DOHH2 (cell line): Measurements from ENCODE around the gene DLX5.

ENCODE experiments used
- H3F3A ChIP-seq: fragments of 200-600 bp; sonication (generic), shearing (Covaris generic); 2 replicates; pipeline ENCODE4 v1.6.0; 2016; ENCODE audit warnings: antibody characterized with exemption, mild to moderate bottlenecking; ENCODE audit not compliant: control insufficient read depth, insufficient read depth
- H3K27ac ChIP-seq: fragments of 200-600 bp; sonication (generic); 2 replicates; pipeline ENCODE4 v1.5.1; 2014; ENCODE audit warnings: low read depth, mild to moderate bottlenecking, low read length, moderate library complexity
- H3K27me3 ChIP-seq: fragments of 200-600 bp; sonication (generic); 2 replicates; pipeline ENCODE4 v1.6.1; 2014; ENCODE audit warnings: mild to moderate bottlenecking, low read length, mixed read lengths; ENCODE audit not compliant: control insufficient read depth
- H3K36me3 ChIP-seq: fragments of 200-600 bp; sonication (generic); 2 replicates; pipeline ENCODE4 v1.6.1; 2014; ENCODE audit warnings: mild to moderate bottlenecking, low read length, moderate library complexity, mixed read lengths; ENCODE audit not compliant: control insufficient read depth
- H3K4me1 ChIP-seq: fragments of 200-600 bp; sonication (generic); 2 replicates; pipeline ENCODE4 v1.6.1; 2014; ENCODE audit warnings: mild to moderate bottlenecking, low read length, mixed read lengths; ENCODE audit not compliant: control insufficient read depth
- H3K4me2 ChIP-seq: fragments of 200-600 bp; sonication (generic); 2 replicates; pipeline ENCODE4 v1.6.0; 2014; ENCODE audit warnings: mild to moderate bottlenecking, low read length, moderate library complexity
- H3K4me3 ChIP-seq: fragments of 200-600 bp; sonication (generic); 2 replicates; pipeline ENCODE4 v1.5.1; 2014; ENCODE audit warnings: mild to moderate bottlenecking, low read length, mixed read lengths
- H3K79me2 ChIP-seq: fragments of 200-600 bp; sonication (generic); 2 replicates; pipeline ENCODE4 v1.6.1; 2014; ENCODE audit warnings: mild to moderate bottlenecking, low read length, mixed read lengths; ENCODE audit not compliant: control insufficient read depth
- H3K9me2 ChIP-seq: fragments of 200-600 bp; sonication (generic); replicated peaks from 2 replicates; pipeline ENCODE4 v1.6.1; 2014; ENCODE audit warnings: mild to moderate bottlenecking, low read length, mixed read lengths; ENCODE audit not compliant: control insufficient read depth
- H3K9me3 ChIP-seq: fragments of 200-600 bp; sonication (generic); 2 replicates; pipeline ENCODE4 v1.6.1; 2014; ENCODE audit warnings: antibody characterized with exemption, low read length, mixed read lengths; ENCODE audit not compliant: control insufficient read depth, insufficient read depth
- H4K20me1 ChIP-seq: fragments of 200-600 bp; sonication (generic); 2 replicates; pipeline ENCODE4 v1.6.0; 2014; ENCODE audit warnings: low read depth, mild to moderate bottlenecking, antibody characterized with exemption, low read length, moderate library complexity; ENCODE audit not compliant: control insufficient read depth, insufficient read depth
- EZH2phosphoT487 ChIP-seq: fragments of 200-600 bp; sonication (generic); IDR thresholded peaks from 2 replicates; pipeline ENCODE4 v1.6.1; 2017; ENCODE audit warnings: borderline replicate concordance, mild to moderate bottlenecking, antibody characterized with exemption, low read length, moderate library complexity, mixed read lengths
- TF ChIP-seq, protein P1 (sequence below): fragments of 200-600 bp; sonication (generic); IDR thresholded peaks from one replicate; pipeline ENCODE4 v1.5.1; 2014; ENCODE audit warnings: antibody characterized with exemption, mild to moderate bottlenecking, low read depth, low read length; ENCODE audit not compliant: poor library complexity, severe bottlenecking

The DLX5 gene

DNA sequence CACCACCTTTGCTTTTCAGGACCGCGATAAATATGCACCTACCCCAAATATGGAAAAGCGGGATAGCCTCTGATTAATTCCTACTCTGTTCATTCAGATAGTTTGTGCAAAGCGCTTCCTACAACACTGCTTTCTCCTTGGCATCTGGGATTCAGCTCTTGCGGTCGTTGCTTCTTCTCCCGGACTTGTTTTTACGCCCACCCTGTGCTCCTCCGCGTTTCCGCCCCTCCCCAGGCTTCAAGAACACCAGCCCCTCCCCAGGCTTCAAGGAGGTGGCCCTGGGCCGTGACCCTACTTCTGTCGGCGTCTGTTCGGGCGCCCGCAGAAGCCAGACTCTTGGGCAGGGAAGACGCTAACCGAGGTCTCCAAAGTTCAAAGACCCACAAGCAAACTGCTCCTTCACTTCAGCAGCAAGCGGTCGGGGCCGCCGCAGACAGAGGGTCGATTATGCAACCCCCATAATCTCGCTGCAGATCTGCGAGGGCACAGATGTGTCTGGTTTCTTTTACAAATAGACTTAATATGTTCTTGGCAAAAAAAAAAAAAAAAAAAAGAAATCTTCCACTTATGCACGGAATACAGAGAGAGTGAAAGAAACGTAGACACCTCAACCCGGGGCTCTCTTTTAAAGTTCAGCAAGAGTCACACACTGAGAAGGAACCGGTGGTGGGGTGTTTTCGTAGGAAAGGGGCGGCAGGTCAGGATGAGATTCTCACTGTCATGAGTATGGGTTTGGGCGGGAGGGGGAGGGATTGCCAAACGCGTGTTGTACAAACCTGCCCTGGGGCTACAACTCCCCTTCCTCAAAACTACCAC lies 1.9 kb downstream of the DLX5 start:
- Histone ChIP-seq H3K36me3 (no peaks in the 10 kb centered on the region), H3K27ac (no peak overlapping the region), H3K4me1 (peaks cover 5% of the 10 kb centered on the region), H4K20me1 (no peaks in the 10 kb centered on the region), H3K79me2 (no peaks in the 10 kb centered on the region), H3K4me2 (no peak overlapping the region), H3K9me2 (no peaks in the 10 kb centered on the region), H3K27me3 (peaks cover 51% of the 10 kb centered on the region), H3F3A (no peaks in the 10 kb centered on the region), H3K4me3 (no peak overlapping the region), H3K9me3 (no peaks in the 10 kb centered on the region)
- no peak for TF ChIP-seq EZH2phosphoT487
- TF ChIP-seq, protein P1, sequence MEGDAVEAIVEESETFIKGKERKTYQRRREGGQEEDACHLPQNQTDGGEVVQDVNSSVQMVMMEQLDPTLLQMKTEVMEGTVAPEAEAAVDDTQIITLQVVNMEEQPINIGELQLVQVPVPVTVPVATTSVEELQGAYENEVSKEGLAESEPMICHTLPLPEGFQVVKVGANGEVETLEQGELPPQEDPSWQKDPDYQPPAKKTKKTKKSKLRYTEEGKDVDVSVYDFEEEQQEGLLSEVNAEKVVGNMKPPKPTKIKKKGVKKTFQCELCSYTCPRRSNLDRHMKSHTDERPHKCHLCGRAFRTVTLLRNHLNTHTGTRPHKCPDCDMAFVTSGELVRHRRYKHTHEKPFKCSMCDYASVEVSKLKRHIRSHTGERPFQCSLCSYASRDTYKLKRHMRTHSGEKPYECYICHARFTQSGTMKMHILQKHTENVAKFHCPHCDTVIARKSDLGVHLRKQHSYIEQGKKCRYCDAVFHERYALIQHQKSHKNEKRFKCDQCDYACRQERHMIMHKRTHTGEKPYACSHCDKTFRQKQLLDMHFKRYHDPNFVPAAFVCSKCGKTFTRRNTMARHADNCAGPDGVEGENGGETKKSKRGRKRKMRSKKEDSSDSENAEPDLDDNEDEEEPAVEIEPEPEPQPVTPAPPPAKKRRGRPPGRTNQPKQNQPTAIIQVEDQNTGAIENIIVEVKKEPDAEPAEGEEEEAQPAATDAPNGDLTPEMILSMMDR, result no peak

DNA sequence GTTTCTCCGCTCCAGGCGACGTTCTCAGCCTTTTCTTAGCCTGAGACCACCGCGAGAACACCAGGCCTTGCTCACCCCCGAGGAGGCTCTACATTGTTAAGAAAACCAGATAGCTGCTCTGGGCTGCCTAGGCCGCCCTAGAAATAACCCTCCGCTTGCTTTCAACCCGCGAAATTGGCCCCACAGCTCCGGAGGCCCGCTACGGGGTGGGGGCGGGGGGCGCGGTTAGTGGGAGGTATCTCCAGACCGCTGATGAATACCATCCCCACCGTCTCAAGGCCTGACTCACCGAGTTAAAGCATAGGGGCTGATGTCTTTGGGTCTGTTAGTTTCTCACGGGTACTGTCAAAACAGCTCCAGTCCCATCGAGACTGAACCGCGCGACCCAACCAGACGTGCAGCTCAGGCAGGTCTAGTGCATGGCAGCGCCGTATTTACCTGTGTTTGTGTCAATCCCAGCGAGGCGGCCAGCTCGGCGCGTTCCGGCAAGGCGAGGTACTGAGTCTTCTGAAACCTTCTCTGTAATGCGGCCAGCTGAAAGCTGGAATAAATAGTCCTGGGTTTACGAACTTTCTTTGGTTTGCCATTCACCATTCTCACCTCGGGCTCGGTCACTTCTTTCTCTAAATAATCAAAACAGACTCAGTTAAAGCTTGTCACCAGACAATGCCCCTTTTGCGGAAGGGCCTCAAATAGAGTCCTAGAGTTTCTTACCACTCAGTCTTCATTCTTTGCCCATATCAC lies 2.7 kb downstream of the DLX5 start:
- Histone ChIP-seq H3K27me3 (peaks cover 44% of the 10 kb centered on the region), H3K4me3 (no peak overlapping the region), H4K20me1 (no peaks in the 10 kb centered on the region), H3F3A (no peaks in the 10 kb centered on the region), H3K27ac (no peak overlapping the region), H3K4me1 (no peaks in the 10 kb centered on the region), H3K36me3 (no peaks in the 10 kb centered on the region), H3K79me2 (no peaks in the 10 kb centered on the region), H3K9me3 (no peaks in the 10 kb centered on the region), H3K4me2 (no peak overlapping the region), H3K9me2 (no peaks in the 10 kb centered on the region)
- TF ChIP-seq EZH2phosphoT487, result no peak
- TF ChIP-seq, protein P1, result no peak

DNA sequence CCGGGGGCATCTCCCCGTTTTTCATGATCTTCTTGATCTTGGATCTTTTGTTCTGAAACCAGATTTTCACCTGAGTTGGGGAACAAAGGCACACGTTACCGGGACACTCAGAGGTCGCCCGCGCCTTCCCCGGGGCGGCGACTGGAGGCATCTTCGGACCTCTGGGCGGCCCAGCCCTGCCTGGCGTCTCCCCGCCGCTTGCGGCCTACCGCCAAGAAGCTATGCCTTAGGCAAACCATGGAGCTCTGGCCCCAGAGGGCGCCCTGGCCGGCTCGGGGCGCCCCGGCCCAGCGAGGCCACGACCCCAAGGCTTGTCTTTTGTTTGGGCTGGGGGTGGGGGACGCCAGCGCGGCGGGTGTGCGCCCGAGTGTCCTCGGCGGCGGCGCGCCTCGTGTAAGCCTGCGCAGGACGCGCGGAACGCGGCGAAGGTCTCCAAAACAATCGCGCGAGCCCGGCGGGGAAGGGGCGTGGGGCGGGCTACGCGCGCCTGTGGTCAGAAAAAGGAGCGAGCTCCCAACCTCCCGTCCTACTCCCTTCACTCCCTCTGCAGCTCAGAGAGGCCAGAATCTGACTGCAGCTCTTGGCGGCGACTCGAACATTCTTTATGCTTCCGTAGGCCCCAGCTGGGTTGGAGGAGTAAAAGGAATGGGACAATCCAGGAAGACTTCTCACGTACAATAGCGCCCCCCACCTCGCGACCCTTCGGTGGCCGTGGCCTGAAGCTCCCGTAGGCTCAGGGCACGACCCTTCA lies 3.5 kb downstream of the DLX5 start:
- Histone ChIP-seq H3K9me2 (no peaks in the 10 kb centered on the region), H3K4me1 (no peaks in the 10 kb centered on the region), H3F3A (no peaks in the 10 kb centered on the region), H3K36me3 (no peaks in the 10 kb centered on the region), H3K27me3 (peaks cover 37% of the 10 kb centered on the region), H4K20me1 (no peaks in the 10 kb centered on the region), H3K79me2 (no peaks in the 10 kb centered on the region), H3K9me3 (no peaks in the 10 kb centered on the region), H3K4me3 (no peak overlapping the region), H3K27ac (no peak overlapping the region), H3K4me2 (no peak overlapping the region)
- TF ChIP-seq, protein P1, result no peak
- TF ChIP-seq EZH2phosphoT487, result no peak
